ENCODE data around the gene ALPL.

The ALPL gene

DNA sequence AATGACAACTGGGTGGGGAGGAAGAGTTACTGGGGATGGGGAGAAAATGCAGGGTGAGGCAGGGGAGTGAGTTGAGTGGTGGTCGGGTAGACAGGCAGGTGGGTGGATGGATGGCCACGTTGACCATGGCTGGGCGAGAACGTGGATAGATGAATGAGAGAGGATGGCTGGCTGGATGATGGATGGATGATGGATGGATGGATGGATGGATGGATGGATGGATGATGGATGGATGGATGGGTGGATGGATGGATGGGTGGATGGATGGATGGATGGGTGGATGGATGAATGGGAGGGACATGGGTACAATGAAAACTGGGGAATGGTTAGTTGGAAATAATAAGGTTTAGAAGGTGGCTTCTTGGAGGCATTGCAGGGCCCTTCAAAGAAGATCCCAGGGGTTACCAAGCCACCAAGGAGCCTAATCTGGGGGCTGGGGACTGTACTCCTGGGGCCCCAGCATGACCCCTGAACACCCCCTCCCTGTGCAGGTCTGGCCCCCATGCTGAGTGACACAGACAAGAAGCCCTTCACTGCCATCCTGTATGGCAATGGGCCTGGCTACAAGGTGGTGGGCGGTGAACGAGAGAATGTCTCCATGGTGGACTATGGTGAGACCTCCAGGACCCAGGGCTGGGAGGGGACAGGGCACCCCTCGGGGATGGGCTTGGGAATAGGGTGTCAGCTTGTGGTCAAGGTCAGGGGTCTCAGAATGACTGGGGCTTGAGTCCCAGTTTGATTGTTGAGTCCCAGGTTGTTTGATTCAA is 67.0 kb downstream of the ALPL start:
- DNase-seq (ENCODE audit: low read depth in 2 of 2), result no peak

- no peak for DNase-seq (ENCODE audit: low read depth in 2 of 2)
These were observed 67.6 kb downstream of the ALPL start for GRCh38 chr1:21576798-21577187.

DNA sequence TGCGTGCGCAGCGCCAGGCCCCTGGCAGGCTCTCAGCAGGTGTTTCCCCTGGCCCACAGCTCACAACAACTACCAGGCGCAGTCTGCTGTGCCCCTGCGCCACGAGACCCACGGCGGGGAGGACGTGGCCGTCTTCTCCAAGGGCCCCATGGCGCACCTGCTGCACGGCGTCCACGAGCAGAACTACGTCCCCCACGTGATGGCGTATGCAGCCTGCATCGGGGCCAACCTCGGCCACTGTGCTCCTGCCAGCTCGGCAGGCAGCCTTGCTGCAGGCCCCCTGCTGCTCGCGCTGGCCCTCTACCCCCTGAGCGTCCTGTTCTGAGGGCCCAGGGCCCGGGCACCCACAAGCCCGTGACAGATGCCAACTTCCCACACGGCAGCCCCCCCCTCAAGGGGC is 68.1 kb downstream of the ALPL start:
- no peak for DNase-seq (ENCODE audit: low read depth in 2 of 2)

GRCh38 chr1:21577933-21578332 is 68.7 kb downstream of the ALPL start:
- no peak for DNase-seq (ENCODE audit: low read depth in 2 of 2)

DNA sequence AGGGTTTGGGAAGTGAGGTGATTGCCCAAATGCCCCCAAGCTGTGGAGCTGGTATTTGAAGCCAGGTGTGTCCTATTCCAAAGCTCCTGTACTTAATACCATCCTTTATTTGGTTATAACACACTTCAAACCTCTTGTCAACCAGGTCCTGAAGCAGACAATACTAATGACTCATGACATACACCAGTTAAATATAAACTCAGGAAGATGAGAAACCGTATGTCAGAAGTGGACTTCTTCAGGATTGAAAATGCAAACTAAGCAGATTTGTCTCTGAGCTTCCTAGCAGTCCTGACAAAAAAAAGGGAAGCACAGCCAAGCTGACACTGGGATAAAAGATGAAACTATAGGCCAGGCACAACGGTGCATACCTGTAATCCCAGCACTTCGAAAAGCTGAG is 70.6 kb downstream of the ALPL start:
- no peak for DNase-seq (ENCODE audit: low read depth in 2 of 2)

GRCh38 chr1:21584096-21584495 is 74.9 kb downstream of the ALPL start:
- no peak for DNase-seq (ENCODE audit: low read depth in 2 of 2)

GRCh38 chr1:21585037-21585436 is 75.8 kb downstream of the ALPL start:
- DNase-seq (ENCODE audit: low read depth in 2 of 2), result no peak

DNA sequence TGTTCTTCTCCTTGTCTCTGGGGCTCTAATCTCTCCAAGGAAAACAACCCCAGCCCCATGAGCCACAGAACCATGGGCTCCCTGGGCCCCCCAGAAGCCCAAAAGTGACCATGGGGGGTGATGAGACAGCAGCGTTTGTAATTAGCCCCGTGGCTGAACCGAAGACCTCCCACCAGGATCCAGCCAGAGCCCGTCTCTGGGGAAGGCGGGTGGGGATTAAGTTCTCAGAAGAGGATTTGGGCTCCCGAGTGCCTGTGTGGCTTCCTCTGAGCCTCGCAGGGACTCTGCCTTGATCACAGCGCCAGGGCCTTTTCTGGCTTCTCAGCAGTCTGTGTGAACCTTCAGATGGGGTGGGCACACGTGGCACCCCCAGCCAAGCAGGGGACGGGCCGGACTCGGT is 77.0 kb downstream of the ALPL start:
- no peak for DNase-seq (ENCODE audit: low read depth in 2 of 2)

DNA sequence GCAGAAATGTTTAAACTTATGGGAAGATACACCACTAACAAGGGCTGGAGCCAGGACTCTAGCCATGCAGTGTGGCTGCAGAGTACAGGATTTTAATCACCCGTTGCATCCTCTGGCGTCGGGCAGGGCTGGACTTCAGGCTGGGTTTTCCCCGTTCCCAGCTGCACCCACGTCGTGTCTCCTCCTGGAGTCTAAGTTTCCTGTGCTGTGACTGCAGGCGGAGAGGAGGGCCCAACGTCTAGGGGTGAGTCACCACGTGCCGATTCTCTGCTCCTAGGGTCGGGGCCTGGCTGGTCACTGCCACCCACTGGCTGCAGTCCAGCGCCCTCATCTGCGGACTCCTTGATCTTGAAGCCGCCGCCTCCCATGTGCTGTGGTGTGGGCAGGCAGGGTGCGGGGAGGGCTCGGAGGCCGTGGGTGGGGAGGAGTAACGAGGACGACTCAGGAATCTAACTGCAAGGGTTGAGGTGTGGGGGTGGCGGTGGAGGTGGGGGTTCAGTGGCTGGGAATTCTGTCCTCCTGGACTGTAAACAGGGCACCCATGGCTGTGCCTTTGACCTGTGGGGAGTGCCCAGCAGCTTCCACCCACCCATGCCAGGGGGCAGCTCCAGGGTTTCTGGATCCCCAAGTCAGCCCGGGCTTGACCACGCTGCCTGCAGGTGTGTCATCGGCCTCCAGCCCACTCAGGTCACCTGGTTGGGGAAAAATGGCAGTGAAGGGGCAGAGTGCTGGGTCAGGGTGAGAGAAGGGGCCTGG is 77.8 kb downstream of the ALPL start:
- no peak for DNase-seq (ENCODE audit: low read depth in 2 of 2)

GRCh38 chr1:21587602-21587953 is 78.4 kb downstream of the ALPL start:
- no peak for DNase-seq (ENCODE audit: low read depth in 2 of 2)

- DNase-seq (ENCODE audit: low read depth in 2 of 2), result no peak
These were observed 80.4 kb downstream of the ALPL start for GRCh38 chr1:21589618-21590017.

GRCh38 chr1:21590126-21590880 is 81.1 kb downstream of the ALPL start:
- DNase-seq (ENCODE audit: low read depth in 2 of 2), result no peak

DNA sequence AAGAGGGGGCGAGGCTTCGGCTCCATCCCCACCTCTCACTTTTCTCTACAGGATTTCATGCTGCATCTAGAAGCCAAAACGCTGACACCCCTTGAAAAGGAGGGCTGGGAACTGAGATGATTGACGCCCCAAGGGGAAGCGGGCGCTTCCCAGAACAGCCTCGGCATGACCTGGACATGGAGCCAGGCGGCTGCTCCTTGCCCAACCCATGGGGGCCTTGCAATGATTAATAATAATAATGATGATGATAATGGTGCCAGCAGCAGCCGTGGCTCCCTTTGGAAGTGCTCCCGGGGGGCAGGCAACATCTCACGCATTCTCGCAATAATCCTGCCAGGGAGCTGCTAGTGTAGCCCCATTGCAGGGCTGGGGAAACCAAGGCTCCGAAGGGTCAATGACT is 81.7 kb downstream of the ALPL start:
- DNase-seq (ENCODE audit: low read depth in 2 of 2), result no peak

DNA sequence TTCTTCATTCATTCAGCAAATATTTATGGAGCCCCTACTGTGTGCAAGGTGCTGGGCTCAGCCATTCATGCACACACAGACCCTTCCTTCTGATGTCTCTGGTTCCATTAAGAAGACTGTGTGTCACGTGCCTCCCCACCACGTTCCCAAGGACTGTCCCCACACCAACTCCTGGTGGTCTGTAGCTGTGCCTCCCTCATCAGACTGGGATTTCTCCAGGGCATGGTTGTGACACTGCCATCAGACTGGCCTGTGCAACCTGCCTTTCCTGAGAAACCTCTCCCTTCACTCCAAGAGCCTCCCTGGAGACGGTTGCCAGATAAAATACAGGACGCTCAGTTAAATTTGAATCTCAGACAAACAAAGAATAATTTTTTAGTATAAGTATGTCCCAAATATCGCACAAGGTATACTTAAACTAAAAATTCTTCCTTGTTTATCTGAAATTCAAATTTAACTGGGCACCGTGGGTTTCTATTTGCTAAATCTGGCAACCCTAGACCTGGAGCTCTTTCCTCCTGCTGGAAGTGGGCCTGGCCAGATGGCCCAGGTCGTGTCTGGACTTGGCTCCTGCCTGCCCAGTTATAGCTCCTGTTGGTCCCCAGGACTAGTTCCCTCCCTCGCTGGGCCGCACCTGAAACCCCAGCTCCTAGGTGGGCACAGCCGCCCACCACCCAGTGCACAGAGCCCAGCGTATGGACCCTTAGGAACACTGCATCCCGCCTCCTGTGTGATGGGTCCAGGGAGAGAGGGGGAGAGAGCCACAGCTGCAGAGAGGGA is 83.1 kb downstream of the ALPL start:
- DNase-seq (ENCODE audit: low read depth in 2 of 2), result no peak

DNA sequence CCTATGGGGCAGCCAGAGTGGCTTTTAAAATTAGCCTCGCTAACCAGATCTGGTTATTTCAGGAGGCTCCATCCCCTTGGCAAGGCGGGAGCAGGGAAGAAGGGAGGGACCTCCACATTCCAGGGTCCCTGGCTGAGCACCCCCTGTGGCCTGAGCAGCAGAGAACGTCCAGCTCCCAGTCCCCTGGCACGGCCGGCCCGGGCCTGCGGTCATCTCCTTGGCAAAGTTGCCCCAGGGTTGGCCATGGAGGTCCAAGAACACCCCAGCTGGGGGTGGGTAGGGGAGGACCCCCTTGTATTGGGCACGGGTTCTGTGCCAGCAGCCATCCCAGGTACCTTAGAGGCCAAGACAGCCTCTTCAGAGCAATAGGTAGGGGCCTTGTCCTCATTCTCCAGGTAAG is 84.0 kb downstream of the ALPL start:
- DNase-seq (ENCODE audit: low read depth in 2 of 2), result no peak

DNA sequence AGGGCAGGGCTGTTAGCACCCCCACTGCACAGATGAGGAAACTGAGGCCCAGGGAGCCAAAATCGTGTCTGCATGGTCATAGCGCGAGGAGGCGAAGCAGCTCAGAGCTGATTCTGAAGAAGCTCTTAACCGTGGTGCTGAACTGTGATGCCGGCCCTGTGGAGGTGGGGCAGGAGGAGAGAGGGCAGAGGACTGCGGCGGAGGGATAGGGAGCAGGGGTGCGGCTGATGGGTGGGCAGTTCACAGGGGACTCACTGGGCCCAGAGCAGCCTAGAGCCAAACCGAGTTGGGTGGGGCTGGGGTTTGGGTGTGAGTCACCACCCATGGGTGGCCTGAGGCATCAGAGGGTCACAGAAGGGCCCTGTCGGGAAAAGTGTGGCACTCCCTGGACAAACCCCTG is 85.3 kb downstream of the ALPL start:
- no peak for DNase-seq (ENCODE audit: low read depth in 2 of 2)

DNA sequence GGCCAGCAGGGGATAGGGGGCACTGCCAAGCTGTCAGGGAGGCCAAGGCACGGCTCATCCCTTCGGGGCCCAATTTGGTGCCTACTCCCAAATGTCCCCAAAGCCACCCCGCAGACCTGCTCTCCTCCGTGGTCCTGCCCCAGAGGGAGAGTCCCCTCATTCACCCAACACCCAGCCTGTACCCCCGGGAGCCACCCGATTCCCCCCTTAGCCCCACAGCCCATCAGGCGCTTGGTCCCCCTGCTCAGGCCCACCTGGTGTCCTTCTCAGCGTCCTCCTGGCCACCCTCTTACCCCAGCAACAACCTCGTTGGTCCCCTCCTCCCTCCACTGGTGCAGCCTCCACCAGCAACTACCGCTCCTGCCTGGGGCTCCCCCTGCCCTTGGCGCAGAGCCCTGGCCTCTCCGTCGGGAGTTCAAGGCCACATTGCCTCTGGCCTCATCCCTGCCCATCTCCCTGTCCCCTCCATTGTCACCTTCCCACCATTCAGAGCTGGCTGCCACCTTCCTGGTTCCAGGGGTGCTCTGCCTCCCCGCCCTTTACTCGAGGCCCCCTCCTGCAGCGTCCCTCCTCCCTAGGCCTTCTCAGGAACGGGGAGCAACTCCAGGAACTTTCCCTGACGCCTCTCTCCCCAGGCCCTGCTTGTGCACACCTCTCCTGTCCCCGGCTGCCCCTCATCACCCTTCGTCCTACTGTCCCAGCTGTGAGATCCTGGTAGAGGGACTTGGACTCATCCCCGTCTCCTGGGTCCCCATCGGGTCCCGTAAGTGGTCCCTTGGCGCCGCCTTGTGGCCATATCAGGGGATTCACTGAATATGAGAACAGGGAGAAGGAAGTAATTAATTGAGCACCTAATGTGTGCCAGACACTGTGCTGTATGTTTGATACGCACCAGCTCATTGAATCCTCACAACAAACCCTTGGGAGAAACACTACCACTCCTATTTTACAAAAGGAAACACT is 86.0 kb downstream of the ALPL start:
- peak in 1 of 2 donors; percentile 11 for DNase-seq (ENCODE audit: low read depth in 2 of 2)

DNA sequence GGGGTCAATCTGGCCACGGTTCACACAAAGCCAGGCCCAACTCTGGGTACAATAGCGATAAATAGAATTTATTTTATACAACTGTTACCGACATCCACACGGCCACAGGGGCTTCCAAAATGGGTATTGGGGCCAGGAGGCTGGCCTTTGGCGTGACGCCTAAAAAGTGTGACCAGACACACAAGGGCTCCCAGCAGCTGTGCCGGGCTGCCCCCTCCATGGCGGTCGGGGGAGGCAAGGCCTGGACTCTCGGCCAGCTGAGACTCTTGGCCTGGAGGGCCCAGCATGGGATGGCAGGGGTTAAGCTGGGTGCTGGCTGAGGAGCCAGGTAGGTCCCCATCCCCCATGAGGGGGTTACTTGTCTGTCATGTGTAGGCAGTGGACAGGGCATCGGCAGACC is 87.0 kb downstream of the ALPL start:
- DNase-seq (ENCODE audit: low read depth in 2 of 2), result no peak

DNA sequence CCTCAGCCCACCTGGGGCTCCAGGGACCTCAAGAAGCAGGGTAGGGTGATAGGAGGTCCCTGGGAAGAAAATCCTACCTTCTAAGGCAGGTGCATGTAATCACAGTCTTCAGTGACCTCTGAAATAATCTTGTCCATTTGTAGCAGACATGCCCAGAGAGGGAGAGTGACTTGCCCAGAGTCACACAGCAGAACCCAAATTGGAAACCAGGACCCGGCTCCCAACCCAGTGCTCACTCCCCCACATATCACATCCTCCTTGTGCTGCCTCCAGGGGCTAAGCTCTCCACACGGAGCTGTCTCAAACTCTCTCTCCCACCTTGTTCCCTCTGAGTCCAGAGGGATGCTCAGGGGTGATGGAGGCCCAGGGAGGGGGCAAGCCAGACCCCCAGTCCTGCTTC is 87.4 kb downstream of the ALPL start:
- no peak for DNase-seq (ENCODE audit: low read depth in 2 of 2)

- no peak for DNase-seq (ENCODE audit: low read depth in 2 of 2)
These were observed 88.5 kb downstream of the ALPL start for GRCh38 chr1:21597753-21598152.

- no peak for DNase-seq (ENCODE audit: low read depth in 2 of 2)
These were observed 89.2 kb downstream of the ALPL start for GRCh38 chr1:21598417-21598816.
